ENCODE data around the gene KIF5A. TPM values are rescaled to one million over a fixed set of nuclear protein-coding genes. Genes with fewer than 3 reads are reported as not detected.
A peak's percentile ranks its signal among the peaks of the same experiment; 100 is the strongest.

The KIF5A gene
- total RNA-seq, 2 experiments from 2014 or later: 1.9 to 2.1 TPM

DNA sequence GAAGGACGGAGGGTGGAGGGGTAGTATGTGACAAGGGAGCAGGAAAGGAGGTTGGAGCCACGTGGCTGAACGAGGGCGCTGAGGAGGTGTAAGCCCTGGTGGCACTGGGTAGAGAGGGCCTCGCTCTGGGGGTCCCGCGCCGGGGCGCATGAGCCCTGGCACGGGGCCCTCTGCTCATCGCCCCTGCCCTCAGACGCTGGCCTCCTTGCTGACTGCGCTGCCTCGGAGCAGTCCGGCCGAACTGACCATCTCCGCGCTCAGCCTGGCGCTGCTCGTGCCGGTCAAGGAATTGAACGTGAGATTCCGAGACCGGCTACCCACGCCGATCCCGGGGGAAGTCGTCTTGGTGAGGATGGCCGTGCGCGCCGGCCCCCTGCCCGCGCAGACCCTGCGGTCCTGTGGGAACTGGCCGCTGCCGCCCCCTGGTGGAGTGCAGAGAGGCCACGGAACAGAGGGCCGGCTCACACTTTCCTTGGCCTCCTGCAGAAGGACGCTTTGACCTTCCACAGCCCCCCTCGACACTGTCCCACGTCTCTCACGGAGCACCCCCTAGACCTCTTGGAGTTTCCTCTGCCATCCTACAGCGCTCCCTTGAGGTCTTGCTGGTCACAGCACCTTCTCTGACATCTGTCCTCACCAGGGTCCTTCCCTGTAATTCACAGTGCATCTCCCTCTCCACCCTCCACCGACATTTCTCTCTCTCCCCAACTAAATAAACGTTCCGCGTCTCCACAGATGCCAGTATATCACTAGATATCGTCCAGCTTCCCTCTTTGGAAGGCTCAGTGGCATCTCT is 71.9 kb downstream of the KIF5A start:
- Mint-ChIP-seq H3K9me3 (ENCODE audit: low read depth) (no peaks in the 10 kb centered on the region), H3K27ac (no peak overlapping the region), H3K27me3 (peaks cover 98% of the 10 kb centered on the region), H3K4me3 (peak overlapping the region; percentile 54), H3K4me1 (peaks cover 24% of the 10 kb centered on the region), H3K36me3 (no peaks in the 10 kb centered on the region)
- peak; percentile 83 for ATAC-seq
- DNase-seq: peak; percentile 59
- CTCF ChIA-PET: interaction anchor here (0.8 to 10.7 kb wide), 23 partner anchors 9 to 163 kb away, joined by 3 to 148 read pairs (median 6); partner anchors contain the start of genes ARHGEF25, B4GALNT1, DCTN2 and DTX3

DNA sequence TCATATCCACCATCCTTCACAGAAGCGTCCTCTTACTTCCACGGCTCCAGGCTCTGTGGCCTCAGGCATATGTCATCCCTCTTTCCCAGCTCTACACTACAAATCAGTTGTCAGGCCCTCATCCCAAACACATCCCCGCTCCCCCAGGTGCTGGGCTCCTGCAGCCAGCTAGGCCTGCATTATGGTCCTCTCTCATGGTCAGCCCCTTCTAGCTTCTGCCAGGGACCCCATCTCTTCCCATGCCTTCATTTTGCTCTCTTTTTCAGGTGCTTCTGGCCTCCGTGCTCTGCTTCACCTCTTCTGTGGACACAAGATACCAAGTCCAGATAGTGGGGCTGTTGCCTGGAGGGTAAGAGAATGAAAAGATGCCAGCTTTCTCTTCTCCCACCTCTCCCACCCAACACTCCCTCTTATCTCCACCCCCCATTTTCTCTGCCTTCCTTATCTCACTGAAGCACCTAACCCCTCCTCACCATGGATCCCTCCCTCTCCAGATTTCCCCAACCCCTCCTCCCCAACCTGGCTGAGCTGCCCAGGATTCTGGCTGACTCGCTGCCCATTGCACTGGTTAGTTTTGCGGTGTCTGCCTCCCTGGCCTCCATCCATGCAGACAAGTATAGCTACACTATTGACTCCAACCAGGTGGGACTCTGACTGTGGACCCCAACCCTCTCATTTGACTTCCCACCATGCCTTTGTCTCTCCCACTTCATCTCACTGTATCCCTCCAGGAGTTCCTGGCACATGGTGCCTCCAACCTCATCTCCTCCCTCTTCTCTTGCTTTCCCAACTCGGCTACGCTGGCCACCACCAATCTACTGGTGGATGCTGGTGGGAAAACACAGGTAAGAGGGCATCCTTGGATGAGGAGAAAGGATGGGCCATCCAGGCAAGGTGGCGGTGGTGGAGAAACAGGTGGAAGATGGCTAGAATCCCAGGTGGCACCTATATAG is 72.7 kb downstream of the KIF5A start:
- H3K27me3 Mint-ChIP-seq: peaks cover 95% of the 10 kb centered on the region
- no peak overlapping the region for H3K4me3 Mint-ChIP-seq
- H3K36me3 Mint-ChIP-seq: no peaks in the 10 kb centered on the region
- CTCF ChIA-PET: interaction anchor here (0.7 to 10.7 kb wide), 10 partner anchors 10 to 164 kb away, joined by 3 to 148 read pairs (median 3); partner anchors contain the start of genes B4GALNT1, GLI1 and OS9
- H3K4me1 Mint-ChIP-seq: peaks cover 30% of the 10 kb centered on the region
- no peaks in the 10 kb centered on the region for H3K9me3 Mint-ChIP-seq (ENCODE audit: low read depth)
- ATAC-seq: no peak
- DNase-seq: no peak
- no peak overlapping the region for H3K27ac Mint-ChIP-seq

DNA sequence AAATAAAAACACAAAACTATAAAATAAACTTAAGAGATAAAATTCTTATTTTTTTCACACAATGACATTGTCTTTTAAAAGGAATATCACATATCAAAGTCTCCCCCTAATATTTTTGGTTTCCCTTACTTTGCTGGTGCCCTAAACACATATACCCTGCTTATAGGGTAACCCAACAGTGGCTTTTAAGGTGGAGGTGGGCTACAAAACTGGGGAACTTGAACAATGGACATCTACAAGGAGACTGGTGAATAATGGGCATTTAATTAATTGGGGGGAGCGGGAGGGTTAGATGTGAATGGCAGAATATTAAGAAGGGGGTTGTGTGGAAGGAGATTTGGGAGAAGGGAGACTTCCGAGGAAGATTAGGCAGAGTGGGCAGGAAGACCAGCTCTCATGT is 73.5 kb downstream of the KIF5A start:
- Mint-ChIP-seq H3K9me3 (ENCODE audit: low read depth) (no peaks in the 10 kb centered on the region), H3K4me3 (no peak overlapping the region), H3K4me1 (peaks cover 33% of the 10 kb centered on the region), H3K27ac (no peak overlapping the region), H3K36me3 (no peaks in the 10 kb centered on the region), H3K27me3 (peaks cover 94% of the 10 kb centered on the region)
- ATAC-seq (no peak), DNase-seq (no peak)
- CTCF ChIA-PET: interaction anchor here (1.3 to 10.7 kb wide), 5 partner anchors 9 to 165 kb away, joined by 6 to 148 read pairs (median 13); partner anchors contain the start of genes B4GALNT1 and GLI1

DNA sequence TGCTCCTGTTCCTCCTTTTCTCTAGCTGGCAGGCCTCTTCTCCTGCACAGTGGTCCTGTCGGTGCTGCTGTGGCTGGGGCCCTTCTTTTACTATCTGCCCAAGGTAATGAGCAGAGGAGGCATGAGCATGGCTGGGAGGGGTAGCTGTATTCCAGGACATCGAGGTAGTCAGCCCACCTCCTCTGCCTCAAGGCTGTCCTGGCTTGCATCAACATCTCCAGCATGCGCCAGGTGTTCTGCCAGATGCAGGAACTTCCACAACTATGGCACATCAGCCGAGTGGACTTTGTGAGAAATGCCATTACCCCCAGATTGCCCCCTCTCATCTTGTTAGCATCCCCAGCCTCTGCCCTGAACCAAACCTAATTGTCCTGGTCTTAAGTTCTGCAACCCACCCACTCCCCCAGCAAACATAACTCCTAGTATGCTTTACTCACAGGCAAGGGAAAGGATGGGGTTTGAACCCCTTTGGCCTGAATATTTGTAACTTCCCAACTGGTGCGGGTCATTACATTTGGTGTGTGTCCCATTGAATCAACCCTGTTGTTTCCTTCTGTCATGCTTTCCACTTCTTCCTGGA is 74.1 kb downstream of the KIF5A start:
- no peak overlapping the region for H3K27ac Mint-ChIP-seq
- CTCF ChIA-PET: interaction anchor here (1.3 to 5.5 kb wide), 5 partner anchors 8 to 165 kb away, joined by 3 to 46 read pairs (median 9); partner anchors contain the start of genes B4GALNT1 and GLI1

DNA sequence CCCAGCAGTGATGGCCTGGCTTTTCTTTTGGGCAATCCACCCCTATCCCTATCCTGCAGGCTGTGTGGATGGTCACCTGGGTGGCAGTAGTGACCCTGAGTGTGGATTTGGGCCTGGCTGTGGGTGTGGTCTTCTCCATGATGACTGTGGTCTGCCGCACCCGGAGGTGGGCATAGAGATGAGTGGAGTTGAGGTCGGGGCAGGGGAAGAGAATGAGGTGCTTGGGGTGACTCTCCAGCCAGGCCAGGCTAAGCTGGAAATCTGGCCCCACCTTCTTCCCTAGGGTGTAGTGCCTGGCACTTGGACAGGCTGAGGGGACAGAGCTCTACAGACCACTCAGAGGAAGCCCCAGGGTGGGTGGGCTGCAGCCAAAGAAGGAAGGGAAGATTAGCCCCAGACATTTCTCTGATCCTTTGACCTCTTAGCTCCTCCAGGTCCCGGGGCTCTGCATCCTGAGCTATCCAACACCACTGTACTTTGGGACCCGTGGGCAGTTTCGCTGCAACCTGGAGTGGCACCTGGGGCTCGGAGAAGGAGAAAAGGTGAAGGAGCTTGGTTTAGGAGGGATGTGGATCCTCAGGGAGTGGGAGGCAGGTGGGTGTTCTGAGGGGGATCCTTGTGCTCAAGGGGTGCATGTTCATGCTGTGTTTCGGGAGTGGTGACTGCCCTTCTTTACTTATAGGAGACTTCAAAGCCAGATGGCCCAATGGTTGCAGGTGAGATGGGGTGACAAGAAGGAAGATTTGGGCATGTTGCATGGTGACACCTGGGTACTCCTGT is 74.8 kb downstream of the KIF5A start:
- ATAC-seq: no peak
- no peaks in the 10 kb centered on the region for H3K36me3 Mint-ChIP-seq
- DNase-seq: no peak
- H3K9me3 Mint-ChIP-seq (ENCODE audit: low read depth): no peaks in the 10 kb centered on the region
- no peak overlapping the region for H3K4me3 Mint-ChIP-seq
- H3K4me1 Mint-ChIP-seq: peaks cover 31% of the 10 kb centered on the region
- peaks cover 94% of the 10 kb centered on the region for H3K27me3 Mint-ChIP-seq
- CTCF ChIA-PET: interaction anchor here (1.2 to 5.5 kb wide), 5 partner anchors 8 to 166 kb away, joined by 3 to 46 read pairs (median 6); partner anchors contain the start of gene B4GALNT1
- no peak overlapping the region for H3K27ac Mint-ChIP-seq

More for the DNA sequence above, 74.1 kb downstream of the KIF5A start:
- ATAC-seq (no peak), DNase-seq (no peak)
- H3K36me3 Mint-ChIP-seq: no peaks in the 10 kb centered on the region
- no peak overlapping the region for H3K4me3 Mint-ChIP-seq
- no peaks in the 10 kb centered on the region for H3K9me3 Mint-ChIP-seq (ENCODE audit: low read depth)
- H3K4me1 Mint-ChIP-seq: peaks cover 33% of the 10 kb centered on the region
- peaks cover 94% of the 10 kb centered on the region for H3K27me3 Mint-ChIP-seq

DNA sequence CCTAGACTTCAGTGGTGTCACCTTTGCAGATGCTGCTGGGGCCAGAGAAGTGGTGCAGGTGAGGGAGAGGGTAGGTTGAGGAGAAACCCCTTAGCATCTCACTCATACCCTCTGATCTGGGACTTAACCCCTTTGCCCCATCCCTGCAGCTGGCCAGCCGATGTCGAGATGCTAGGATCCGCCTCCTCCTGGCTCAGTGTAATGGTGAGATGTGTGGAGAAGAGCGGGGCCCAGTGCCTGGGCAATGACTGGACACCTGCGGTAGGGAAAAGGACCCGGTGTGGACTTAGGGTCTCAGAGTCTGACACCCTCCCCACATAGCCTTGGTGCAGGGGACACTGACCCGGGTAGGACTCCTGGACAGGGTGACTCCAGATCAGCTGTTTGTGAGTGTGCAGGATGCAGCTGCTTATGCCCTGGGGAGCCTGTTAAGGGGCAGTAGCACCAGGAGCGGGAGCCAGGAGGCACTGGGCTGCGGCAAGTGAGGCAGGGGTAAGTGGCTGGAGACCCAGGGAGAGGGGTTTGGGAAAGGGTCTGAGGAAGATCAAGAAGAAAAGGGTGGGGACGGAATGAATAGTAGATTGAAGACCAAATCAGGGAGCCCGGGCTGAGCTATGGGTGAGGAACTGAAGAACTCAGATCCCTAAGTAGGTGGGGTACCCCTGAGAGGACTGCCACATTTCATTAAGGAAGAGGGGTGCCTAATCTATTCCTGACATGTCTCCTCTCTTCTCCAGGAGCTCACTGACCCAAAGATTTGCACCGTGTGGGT is 75.6 kb downstream of the KIF5A start:
- no peak overlapping the region for H3K4me3 Mint-ChIP-seq
- no peak overlapping the region for H3K27ac Mint-ChIP-seq
- ATAC-seq: no peak
- no peaks in the 10 kb centered on the region for H3K36me3 Mint-ChIP-seq
- H3K27me3 Mint-ChIP-seq: peaks cover 94% of the 10 kb centered on the region
- no peaks in the 10 kb centered on the region for H3K9me3 Mint-ChIP-seq (ENCODE audit: low read depth)
- peaks cover 28% of the 10 kb centered on the region for H3K4me1 Mint-ChIP-seq
- no peak for DNase-seq
- CTCF ChIA-PET: interaction anchor here (1.2 to 5.5 kb wide), 3 partner anchors 43 to 167 kb away, joined by 3 to 46 read pairs (median 9); no protein-coding TSS in a partner anchor

DNA sequence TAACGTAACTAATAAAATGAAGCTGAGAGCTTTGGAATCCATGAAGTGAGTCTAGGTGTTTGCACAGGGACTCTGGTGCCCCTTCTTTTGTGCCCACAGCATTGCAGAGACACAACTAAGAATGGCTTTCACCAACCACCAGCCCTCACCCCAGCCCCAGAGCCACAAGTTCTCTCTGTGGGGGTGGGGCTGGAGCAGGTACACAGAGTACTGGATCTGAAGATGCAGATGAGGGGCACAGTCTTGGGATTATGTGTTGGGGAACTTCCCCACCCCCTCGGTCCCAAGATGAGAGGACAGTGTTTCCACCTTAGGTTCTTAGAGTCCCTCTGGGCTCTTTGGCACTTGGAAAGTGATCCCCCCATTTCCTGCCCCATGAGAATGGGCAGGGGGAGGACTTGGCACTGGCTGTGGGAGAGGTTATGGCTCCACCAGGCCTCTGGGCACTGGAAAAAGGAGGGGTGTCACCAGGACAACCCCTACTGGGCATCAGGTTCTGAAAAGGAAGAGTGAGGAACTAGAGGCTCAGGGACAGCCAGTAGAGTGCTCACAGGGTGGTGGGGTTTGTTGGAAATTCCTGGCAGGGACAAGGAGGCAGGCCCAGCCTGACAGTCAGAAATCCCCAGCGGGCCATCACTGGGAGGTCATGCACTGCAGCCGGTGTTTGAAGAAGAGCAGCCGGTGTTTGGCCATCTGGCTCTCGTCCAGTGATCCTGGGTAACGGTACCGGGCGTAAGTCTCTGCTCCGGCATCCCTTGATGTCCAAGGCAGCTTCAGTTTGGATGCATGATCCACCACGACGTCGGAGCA is 76.5 kb downstream of the KIF5A start:
- Mint-ChIP-seq H3K27ac (no peak overlapping the region), H3K4me3 (no peak overlapping the region), H3K36me3 (no peaks in the 10 kb centered on the region), H3K27me3 (peaks cover 94% of the 10 kb centered on the region), H3K9me3 (ENCODE audit: low read depth) (no peaks in the 10 kb centered on the region), H3K4me1 (peaks cover 19% of the 10 kb centered on the region)
- DNase-seq (peak; percentile 33), ATAC-seq (no peak)
- CTCF ChIA-PET: interaction anchor here (1.1 to 5.5 kb wide), 4 partner anchors 11 to 167 kb away, joined by 4 to 46 read pairs (median 8); no protein-coding TSS in a partner anchor

DNA sequence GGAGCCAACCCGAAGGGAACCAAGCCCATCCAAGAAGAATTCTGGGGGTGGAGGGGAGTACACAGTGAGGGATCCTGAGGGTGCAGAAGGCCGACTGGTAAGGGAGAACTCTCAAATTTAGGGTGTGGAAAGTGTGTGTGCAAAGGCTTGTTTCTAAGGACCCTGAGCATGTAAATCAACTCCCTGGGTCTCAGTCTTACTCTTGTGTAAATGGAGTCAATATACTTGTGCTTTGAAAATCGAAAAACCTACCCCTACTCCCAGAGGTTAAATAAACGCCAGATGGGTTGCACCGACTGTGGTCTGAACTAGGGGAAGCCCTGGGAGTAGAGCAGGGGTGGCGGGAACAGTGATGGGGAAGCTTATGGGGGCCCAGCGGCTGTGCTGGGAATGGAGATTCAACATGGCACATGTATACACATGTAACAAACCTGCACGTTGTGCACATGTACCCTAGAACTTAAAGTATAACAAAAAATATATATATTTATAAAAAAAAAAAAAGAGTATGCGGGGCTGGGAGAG is 77.1 kb downstream of the KIF5A start:
- no peaks in the 10 kb centered on the region for H3K9me3 Mint-ChIP-seq (ENCODE audit: low read depth)
- ATAC-seq: no peak
- H3K4me1 Mint-ChIP-seq: peaks cover 13% of the 10 kb centered on the region
- H3K36me3 Mint-ChIP-seq: no peaks in the 10 kb centered on the region
- CTCF ChIA-PET: interaction anchor here (0.5 to 5.5 kb wide), 14 partner anchors 8 to 169 kb away, joined by 3 to 46 read pairs (median 3); partner anchors contain the start of genes DCTN2 and DTX3
- peak; percentile 8 for DNase-seq
- H3K4me3 Mint-ChIP-seq: no peak overlapping the region
- H3K27me3 Mint-ChIP-seq: peaks cover 93% of the 10 kb centered on the region
- H3K27ac Mint-ChIP-seq: no peak overlapping the region

DNA sequence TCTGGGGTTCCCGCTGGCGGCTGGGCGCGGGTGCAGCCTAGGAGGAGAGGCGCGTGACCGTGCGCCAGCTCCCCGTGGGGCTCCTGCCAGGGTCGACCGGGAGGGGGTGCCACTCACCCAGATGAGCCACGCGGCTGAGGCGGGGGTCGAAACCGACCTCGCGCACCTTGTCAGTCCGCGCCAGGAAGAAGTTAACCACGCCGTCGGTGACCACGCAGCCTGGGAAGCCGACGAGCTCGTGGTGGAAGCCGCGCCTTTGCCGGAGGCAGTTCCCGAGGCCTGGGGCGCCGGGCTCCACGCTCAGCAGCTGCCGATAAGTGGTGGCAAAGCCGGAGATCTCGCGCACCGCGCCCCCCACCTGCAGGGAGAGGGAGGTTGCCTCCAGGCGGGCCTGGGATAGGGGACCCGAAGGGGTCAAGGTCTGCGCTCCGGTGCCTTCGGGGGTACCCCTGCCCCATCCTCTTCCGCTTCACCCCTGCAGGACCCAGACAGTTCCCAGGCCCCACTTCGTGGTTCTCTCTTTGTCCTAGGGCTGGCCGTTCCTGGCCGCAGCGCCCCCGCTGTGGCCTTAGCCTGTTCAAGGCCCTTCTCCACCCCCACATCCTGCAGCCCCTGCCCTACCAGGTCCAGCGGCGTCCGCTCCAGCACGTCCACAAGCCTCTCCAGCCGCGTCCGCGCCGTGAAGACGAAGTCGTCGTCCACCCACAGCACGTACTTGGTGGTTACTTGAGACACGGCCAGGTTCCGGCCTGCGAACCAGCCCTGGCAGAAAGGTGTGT is 77.8 kb downstream of the KIF5A start:
- Mint-ChIP-seq H3K27ac (no peak overlapping the region), H3K27me3 (peaks cover 89% of the 10 kb centered on the region), H3K9me3 (ENCODE audit: low read depth) (no peaks in the 10 kb centered on the region), H3K36me3 (no peaks in the 10 kb centered on the region), H3K4me1 (peaks cover 11% of the 10 kb centered on the region), H3K4me3 (no peak overlapping the region)
- ATAC-seq: peak; percentile 52
- CTCF ChIA-PET: interaction anchor here (0.5 to 5.5 kb wide), 14 partner anchors 8 to 169 kb away, joined by 3 to 46 read pairs (median 3); partner anchors contain the start of genes DCTN2 and DTX3
- peak; percentile 42 for DNase-seq

Data from activated CD8-positive, alpha-beta memory T cell treated with anti-CD3 and anti-CD28 coated beads, Interleukin-2, amount 10 ng/mL, durations not matched to agents 7 days and 5 days (primary cell).